Measurements from ENCODE around the gene BMERB1.
"Not testable (repeated sequence)": the region's sequence is repeated elsewhere in the genome, so short reads cannot be mapped to it uniquely, and the experiment has no call there.

The BMERB1 gene

DNA sequence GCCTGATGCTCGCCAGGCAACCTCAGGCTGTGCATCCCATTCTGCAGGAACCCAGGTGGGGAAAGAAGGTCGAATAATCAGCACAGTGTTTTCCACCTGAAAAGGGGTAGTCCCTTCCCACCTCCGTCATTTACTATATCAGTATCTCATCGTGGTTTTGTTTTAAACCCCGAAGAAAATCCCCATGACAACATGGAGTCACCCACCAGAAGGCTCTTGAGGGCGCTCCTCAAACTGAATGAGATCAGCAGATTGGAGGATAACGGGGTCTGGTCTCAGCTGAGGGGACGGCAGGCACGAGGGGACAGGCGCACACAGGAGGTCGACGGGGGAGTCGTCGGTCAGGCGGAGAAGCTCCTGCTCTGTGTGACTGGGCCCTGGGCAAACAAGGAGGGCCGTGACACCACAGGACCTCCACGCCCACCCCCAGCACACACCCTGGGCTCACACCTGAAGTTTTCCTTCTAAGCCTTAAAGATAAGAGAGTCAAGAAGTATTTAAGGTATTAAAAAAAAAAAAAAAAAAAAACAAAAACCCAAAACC, 164.3 kb downstream of the BMERB1 start:
- DNase-seq, result no peak

DNA sequence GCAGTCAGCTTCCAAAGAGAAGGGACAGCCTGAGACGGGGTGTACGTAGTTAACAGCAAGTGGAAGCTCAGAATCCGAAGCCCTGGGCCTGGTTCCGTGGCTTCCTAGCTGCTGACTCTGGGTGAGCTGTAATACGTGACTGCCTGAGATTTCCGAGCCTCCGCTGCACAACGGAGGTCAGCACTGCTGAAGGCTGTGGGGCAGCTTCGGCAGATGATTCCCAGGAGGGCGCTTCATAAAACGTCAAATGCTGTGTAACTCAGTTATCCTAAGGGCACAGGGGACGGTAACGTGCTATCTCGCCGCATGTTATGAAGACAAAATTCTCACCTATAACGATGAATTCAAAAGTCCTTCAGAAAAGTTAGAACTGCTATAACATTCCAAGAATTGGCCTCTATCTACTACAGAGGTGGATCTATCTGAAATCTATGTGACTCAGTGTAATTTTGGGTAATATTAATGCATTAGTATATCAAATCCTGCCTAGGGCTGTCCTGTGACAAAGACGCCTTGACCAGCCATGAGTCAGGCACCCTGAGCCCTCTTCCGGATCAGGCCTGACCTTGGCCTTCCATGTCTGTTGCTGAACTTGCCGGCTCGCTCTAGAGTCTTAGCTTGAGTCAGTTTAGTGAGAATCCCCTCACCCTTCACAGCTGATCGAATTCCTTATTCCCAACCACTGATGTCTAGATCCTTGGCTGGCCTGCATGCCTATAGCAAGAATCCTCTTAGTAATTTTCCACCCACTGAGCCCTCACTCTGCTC, 165.1 kb downstream of the BMERB1 start:
- DNase-seq, result no peak

DNA sequence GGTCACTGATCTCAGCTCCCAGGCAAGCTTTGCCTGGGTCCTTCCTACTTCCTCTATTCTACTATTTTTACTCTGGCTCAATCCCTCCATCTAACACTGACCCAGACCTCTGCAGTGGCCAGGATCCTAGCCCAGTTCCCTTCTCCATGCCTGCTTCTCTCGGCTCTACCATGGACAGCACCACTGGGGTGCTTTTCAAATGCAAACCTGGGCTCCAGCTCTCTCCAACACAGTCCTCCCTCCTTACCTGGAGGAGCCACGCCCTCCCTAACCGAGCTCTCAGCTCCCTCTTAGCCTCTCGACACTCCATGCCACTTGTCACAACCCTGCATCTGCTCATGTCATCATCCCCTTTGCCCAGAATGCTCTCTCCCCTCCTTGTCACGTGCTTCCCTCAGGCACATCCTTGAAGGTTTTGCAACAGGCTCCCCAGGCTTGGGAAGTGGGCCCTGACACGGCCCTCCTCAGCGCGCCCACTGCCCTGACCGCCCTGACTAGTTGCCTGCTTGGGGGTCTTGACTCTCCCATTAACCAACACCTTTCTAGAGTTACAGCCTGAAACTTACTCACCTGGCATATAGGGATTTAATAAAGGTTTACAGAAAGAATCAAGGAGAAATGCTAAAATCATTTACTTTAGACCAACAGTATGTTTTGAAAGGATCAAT, 167.0 kb downstream of the BMERB1 start:
- no peak for DNase-seq

DNA sequence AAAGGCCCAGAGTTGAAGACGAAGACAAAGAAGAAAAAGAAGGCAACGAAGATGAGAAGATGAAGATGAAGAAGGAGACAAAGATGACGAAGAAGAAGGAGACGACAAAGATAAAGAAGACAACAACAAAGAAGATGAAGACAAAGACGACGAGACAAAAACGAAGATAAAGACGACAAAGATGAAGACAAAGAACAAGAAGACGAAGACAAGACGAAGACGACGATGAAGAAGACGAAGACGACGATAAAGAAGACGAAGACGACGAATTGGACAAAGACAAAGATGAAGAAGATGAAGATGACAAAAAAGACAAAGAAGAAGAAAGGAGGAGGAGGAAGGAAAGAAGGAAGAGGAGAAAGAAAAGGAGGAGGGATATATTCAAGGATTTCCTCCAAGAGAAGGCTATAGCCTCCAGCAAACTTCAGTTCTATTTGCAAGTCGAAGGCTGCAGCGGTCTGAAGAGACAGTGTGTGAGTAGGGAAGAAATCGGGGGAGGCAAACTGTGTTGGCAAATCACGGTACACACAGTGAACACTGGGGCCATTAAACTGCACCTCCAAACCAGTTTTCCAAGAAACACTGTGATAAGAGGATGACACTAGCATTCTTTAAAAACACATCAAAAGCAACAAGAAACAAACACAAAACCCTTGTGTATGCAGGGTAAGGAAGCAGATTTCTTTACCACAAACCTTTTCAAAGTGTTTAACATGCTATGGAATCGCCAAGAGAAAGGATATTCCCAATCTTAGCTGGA, 168.1 kb downstream of the BMERB1 start:
- DNase-seq, result no peak

DNA sequence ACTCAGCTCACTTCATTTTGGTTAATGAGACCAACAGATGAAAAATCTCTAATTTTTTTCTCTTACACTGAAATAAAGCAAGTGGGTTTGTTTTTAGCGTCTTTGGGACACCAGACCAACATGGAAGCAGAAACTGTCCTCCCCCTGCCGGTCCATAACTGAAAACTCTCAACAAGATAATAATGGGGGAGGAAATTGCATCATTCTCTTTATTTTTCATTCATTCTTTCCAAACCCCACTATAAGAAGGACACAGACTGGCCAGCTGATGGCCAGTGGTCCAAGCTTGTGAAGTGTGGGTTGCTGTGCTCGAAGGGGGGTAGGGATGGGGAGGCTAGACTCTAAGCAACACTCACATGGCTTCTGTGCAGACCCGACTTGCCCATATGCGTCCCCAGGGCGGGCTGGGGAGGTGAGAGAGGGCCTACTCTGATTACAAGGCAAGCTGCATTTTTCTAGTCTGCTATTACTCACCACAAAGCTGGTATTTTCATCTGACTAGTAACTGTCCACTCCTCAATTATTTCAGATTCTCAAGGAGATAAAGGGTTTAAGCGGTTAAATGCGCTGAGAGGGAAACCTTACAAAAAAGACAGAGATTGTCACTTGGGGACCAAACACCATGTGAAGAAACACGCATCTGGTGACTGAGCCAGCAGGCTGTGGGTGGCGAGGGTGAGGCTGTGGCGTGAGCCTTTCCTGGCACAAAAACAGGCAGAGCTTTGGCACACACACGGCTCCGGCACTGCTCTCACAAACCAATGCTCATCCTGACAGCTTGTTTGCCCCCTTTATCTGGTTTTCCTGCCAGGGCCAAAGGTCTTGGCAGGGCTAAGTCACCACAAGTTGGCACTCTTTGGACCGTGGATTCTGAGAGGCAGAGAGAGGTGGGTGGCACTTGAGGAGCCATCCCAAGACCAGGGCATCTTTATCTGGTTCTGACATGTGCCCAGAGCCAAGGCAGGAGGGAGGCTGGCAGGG, 170.4 kb downstream of the BMERB1 start:
- no peak for DNase-seq

DNA sequence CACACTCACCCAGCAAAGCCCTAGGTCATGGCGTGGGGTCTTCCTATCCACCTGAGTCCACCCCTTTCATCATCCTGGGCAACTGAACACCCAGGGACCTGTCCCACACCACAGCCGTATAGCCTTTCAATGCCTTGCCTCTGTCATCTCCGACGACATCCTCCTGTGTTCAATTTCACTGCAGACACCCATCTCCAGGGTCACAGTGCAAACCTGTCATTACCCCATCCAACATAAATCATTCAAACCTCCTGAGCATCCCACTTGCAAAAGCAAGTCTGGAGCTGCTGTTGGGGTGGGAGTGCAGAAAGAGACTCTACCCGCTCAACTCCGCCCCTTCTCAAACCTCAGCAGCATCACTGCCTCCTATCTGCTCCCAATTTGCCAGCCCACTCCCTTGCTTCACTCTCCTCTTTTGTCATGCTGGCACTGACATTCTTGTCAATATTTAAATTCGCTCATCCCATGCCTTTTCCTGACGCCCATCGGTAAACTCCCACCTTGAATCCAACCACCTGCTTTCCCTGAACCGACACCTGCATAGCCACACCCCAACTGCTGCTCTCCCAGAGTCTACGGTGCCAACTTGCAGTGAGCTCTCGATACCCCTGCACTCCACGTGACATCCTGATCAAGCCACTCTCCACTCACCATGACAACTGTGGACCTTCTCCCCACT, 171.6 kb downstream of the BMERB1 start:
- DNase-seq, result no peak

DNA sequence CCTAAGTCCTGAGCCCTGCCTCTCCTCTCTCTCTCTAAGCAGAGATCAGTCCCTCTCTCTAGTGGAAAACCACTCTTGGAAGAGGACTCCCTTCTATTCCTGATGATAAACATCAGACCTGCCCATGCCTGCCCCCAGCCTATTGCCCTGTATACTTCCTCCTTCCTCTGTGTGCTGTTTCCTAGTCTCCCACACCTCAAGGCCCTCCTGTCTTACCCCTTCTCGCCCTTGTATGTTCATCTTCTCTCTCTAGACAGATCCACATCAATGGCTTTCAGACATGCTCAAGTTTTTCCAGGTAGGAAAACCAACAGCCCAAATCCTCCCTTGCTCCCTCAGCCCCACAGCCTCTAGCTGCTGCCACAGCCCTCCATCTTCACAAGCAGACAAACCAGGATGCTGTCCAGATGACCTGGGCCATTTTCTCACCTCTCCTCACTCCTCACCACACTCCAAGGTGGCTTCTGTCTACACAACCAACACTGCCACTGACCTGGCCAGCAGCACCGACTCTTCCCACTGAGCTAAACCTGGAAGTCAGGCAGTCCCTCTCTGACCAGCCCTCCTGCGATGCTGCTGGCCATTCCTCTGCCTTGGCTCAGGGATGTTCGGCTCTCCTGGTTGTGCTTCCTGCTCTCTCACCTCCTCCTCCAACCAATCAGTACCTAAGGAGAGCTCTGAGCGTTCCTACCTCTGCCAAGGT, 172.3 kb downstream of the BMERB1 start:
- no peak for DNase-seq

DNA sequence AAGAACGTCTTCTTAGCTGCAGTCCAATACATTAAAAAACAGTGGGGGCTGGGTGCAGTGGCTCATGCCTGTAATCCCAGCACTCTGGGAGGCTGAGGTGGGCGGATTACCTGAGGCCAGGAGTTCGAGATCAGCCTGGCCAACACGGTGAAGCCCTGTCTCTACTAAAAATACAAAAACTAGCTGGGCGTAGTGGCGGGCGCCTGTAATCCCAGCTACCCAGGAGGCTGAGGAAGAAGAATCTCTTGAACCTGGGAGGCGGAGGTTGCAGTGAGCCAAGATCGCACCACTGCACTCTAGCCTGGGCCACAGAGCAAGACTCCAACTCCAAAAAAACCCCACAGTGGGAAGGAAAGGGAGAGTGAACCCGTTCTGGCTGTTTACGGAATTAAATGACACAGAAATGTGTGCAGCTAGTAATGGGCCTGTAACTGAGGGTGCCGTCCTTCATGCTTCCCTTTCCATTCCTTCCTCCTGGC, 172.9 kb downstream of the BMERB1 start:
- DNase-seq, result not testable (repeated sequence)

DNA sequence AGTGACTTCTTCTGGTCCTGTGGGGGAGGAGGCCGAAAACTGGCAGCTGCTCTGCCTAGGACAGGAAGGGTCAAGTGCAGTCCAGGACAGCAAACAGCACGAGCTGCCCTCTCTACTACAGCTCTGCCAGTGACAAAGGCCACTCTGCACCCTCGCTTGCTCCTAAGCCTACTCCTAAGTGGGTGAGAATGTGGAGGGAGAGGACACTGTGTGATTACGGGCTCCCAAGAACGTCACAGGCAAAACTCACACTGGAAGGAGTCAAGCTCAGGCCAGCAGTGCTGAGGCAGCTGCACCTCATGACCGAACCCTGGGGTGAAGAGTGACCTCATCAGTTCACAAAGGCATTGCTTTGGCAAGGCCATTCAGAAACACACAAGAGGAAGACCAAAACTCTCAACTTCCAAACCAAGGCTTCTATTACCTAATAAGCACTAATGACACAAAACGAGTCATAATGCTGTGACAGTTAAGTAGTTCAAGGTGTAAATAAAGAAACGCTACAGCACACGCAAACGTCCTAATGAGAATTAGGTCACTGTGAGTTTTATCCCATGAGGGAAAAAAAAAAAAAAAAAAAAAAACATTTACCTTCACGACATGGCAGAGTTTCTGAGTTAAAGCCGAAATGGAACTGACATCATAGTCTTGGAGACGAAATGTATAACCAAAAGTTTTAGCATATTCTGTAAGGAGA, 173.5 kb downstream of the BMERB1 start:
- DNase-seq, result no peak

DNA sequence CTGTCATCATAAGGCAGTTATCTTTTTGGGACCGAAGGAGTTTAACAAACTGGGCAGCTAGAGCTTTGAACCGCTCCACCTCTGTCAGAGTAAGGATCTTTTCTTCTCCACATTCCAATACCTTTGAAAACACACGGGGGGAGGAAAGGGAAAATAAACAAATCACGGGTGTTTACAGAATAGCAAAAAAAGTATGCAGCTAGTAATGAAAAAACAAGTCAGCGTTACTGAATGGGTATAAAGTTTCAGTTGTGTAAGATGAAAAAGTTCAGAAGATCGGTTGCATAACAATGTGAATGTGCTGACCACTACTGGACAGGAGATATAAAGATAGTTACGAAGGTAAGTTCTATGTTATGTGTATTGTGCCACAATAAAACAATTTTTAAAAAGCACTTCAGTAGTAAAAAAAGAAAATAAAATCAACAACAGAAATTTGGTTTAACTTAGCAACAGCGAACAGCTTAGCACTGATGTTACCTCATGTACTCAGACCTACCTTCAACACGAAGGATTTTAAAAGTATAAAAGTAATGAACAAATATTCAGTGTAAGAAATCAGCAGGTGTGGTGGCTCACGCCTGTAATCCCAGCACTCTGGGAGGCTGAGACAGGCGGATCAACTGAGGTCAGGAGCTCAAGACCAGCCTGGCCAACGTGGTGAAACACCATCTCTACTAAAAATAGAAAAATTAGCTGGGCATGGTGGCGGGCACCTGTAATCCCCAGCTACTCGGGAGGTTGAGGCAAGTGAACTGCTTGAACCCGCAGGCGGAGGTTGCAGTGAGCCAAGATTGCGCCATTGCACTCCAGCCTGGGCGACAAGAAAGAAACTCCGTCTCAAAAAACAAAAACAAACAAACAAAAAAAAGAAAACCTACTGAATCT, 174.3 kb downstream of the BMERB1 start:
- no peak for DNase-seq

DNA sequence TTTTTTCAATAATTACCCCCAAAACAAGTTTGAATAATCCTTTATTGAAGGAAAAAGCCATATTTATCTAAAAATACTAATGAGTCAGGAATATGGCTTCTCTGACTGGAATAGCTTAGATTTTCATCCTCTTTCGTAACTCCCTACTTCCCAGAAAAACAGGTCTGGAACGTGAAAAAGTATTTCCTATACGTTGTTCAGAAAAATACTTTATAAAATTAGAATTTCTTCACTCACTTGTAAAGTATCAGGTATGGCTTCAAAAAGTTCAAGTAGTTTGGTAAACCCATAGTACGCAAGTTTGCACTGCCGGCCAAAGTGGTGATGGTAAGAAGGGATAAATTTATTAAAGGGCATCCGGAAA, 174.9 kb downstream of the BMERB1 start:
- DNase-seq, result no peak

DNA sequence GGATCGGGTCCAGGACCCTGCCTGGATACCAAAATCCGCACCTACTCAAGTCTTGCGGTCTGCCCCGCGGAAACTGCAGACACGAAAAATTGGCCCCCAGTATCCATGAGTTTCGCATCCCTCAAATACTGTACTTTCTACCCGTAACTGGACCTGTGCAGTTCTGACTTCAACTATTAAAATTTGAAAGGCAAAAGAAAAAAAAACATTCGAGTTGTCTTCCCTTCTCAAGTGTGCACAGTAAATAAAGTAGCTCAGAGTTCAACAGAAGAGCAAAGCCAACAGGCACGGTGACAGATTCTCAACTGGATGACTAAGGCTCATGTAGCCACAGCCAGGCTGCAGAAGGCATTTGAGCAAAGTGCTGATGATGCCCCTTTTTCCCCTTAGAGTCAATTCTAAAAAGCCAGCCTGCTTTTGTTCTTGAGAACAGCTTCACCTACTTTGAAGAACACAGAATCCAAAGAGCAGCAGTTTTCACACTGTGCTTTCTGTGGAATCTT, 176.0 kb downstream of the BMERB1 start:
- no peak for DNase-seq

DNA sequence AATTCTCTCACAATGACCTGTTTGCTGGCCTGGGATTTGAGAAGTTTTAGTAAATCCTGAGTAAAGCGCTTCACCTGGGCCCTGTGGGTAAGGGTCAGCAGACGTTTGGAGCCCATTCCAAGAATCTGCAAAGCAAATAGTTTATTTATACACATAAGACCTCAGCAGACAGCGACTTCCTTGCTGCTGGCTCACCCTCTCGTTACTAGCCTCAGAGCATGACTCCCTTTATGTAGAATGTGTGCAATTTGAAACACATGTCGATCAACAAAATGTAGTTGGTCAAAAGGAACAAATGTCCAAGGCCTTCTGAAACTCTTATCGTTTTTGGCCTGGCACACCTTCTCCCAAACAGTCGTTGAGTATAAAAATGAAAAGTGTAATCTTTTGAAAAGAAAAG, 177.2 kb downstream of the BMERB1 start:
- DNase-seq, result no peak

DNA sequence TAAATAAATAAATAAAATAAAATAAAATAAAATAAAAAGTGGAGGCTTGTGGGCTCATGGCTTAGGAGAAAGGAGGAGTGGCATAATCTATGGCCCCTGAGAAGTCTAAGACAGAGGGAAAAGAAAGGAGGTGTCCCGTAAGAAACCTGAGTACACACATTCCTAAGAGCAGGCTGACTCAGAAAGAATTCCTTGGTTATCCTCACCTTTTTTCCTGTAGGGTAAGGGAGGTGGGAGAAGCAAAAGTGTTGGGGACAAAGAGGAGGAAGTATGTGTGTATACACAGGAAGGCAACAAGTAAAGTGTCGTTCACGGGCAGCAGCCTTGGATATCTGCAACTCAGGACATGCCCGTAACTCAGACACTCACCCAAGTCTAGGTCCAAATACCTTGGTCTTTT, 179.3 kb downstream of the BMERB1 start:
- DNase-seq, result no peak

DNA sequence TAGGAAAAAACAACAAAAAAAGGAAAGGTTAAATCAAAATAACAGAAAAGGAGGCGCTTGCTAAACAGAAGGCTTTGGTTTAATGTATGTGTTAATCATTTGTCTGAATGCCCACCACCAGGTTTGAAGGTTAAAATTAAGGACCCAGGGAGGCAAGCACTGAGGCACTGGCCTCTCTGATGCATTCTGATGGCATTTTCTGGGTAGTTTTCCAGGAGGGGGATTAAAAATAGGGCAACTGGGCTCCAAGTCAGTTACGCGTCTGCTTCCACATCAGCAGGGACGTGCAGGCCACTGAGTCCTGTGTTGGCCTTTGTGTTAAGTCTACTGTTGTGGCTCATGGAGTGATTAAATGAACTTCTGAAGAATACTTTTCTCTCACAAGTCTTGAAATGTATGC, 181.6 kb downstream of the BMERB1 start:
- DNase-seq, result no peak

DNA sequence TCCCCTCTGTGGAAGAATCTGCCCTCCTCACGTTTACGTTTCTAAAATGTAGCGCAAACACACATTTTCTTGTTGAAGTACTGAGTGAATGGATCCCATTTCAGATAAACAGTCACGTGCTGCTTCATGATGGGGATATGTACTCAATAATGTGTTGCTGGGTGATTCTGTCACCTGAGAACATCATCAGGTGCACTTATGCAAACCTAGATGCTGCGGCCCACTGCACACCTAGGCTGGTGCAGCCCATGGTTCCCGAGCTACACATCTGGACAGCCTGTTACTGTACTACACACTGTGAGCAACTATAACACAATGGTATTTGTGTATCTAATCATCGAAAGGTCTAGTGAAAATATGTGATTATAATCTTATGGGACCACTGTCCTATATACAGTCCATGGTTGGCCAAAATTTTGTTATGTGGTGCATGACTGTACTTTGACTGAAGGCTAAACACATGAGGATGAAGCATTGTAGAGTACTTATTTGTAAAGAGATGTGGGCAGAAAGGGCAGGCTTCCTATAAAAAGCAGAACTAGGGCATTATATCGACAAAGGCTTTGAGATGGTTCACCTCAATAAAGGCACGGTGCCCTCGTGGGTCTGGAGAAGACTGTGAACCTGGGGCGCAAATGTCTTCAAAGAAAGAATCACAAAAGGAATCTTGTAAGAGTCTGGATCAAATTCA, 182.2 kb downstream of the BMERB1 start:
- DNase-seq, result no peak

DNA sequence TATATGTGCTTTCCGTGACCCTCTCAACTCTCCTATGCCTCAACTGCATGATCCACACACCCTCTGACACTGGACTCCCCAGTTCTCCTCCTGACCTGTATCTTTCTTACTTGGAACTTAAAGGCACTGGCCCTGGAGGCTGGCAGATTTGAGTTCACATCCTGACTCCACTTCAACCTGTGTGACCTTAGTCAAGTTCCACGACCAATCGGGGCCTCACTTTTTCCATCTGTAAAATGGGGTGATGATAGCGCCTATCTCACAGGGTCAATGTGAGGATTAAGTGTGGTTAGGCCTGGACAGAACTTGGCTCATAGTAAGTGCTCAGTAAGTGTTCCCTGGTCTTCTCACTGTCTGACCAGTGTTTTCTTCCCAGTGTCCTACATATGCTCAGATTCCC, 183.5 kb downstream of the BMERB1 start:
- no peak for DNase-seq

DNA sequence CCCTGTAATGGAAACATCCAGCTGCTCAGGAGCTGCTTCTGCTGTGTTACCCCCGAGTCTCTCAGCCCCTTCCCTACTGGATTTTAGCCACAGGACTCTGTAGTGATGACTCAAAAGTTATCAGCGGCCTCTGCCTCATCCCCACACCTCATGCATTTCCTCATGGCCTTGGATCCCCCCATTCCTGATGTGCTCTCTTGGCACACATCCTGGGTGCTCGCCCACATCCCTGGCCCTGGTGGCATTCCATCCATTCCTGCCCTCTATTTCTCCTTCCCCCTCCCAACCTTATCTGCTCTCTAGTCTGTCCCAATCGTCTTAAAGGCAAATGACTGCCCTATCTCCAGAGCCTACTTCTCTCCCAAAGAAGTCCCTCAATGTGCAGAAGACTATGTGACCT, 184.0 kb downstream of the BMERB1 start:
- no peak for DNase-seq

Data from activated effector memory CD4-positive, alpha-beta T cell treated with anti-CD3 and anti-CD28 coated beads, Interleukin-2, amount 50 U/mL, for 16 hours (primary cell).